NCI-H1417 (cell line): Measurements from ENCODE around the gene TBC1D22A.
"Not testable (repeated sequence)": the region's sequence is repeated elsewhere in the genome, so short reads cannot be mapped to it uniquely, and the experiment has no call there.

ENCODE experiments used
- DNase-seq, 3 experiments: peaks; one replicate each; lab custom pipeline; 2025; lab: John Stamatoyannopoulos, UW

Gene TBC1D22A

DNA sequence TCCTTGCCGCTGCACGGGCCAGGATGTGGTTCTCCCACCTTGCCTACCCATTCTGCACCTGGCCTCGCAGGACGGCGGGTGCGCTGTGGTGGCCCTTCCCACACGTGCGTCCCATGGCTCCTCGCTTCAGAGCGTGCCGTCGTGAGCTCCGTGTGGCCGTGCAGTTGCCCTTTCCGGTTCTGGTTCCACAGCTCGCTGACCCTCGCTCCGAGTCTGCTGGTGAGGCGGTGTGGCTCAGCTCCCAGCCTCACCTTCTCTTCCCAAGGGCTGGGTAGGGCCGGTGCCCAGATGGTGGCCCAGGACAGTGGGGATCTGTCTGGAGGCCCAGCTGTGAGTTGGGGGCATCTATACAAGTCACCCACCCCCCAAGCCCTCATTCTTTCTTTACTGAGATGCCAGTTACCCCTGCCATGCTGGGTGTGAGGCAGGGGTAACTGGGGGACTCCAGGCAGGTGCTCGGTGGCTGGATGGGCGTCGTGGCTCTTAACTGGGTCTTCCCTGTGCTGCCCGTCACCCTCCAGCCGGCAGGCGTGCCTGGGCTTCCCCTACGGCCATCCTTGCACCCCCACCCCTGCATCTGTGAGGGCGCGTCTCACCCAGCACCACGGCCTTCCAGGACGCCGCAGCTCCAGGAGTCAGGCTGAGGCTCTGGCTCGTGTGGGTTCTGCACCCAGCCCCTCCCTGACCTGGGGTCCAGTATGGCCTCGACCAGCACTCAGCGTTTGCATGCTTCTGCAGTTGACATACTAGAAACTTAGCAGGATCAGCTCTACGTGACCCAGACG lies 395.2 kb downstream of the TBC1D22A start:
- no peak for DNase-seq

DNA sequence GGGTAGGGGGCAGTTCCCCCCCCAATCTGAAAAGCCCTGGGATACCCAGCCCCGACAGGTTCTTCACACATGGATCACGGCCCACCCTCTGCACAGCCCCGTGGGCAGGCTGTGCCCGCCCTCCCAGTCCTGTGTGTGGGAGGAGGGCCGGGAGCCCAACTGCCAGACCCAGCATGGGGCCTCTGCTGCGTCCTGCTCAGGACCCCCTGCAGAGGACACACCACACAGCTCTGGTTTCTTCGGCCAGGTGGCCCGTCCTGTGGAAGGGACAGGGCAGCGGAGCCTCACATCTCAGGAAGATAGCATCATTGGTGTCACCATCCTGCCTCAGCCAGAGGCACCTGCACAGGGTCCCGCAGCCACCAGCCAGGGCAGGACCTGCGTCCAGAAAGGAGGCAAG lies 396.0 kb downstream of the TBC1D22A start:
- DNase-seq, result peak in 1 of 3 experiments; percentile 3

DNA sequence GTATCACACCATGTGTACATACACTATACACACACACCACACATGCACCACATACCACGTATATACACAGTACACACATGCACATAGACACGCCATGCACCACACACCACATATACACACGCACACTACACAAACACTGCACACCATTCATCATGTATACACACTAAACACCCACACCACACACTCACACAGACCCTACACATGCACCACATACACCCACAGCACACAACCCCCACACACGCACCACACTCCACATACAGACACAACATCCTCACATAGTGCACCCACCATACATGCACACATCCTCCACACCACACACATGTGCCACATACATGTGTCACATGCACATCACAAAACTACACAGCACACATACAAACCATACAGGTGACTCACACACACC lies 397.1 kb downstream of the TBC1D22A start:
- DNase-seq, result no peak

DNA sequence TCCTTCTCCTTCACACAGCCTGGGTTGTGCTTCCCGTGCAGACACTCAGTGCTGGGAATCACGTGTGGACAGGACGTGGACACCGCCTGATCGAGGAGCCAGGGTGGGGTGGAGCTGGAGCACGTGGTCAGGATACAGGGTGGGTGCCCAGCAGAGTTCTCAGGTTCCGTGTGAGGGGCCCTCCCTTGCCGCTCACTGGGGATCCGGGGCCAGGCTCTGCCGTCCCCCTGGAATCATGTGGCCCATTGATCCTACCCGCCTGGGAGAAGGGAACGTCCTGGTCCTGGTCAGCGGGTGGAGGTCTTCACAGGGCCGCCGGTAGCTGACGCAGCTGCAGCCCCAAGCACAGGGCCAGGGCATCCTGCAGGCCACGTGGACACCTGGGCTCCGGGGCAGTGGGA lies 397.7 kb downstream of the TBC1D22A start:
- DNase-seq, result no peak

DNA sequence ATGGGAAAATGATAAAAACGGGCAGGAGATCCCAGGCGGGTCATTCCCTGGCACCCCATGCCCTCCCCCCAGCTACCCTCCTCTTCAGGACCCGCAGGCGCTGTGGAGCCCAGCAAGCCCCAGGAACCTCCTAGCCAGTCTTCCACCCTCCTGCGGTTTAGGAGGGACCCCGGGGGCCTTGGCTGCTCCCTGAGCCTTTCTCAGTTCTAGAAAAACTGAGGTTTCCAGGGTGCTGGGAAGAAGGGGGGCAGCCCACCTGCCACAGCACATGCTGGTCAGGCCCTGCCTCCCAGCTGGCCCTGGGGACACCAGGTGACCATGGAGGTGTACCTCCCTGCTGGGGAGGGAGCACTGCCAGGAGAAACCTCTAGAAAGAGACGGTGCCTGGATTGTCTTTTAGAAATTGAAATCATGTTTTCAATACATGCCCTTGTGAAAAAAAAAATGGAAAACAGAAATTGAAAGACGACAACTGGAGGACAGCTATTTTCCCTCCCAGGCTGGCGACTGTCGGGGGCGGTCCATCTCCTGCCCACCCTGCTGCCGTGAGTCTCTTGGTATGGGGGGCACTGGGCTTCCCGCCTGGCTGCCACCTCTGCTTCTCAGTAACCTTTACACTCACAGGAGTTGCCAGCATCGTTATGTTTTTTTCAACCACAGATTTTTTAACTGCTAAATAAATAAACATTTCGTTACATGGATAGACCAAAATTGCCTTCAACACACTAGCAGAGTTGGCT lies 398.5 kb downstream of the TBC1D22A start:
- DNase-seq, result peak in 1 of 3 experiments; percentile 9

DNA sequence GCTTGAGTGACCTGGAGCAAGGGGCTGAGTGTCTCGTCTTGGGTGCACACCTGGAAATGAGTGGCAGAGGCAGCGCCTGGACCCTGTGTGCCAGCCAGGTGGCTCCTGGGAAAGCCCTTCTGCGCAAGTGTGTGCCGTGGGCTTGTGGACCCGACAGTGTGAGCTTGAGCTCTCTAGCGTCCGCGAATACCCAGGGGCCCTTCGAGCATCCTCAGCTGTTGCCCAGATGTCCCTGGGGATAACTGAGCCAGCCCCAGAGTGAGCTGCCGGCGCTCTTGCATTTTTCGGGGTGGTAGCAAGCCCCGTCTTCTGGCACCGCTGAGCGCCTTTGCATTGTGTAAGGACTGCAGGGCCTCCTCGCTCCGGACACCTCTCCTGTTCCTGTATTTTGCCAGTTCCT lies 399.2 kb downstream of the TBC1D22A start:
- peak in 2 of 3 experiments; percentile 5 to 31 for DNase-seq

DNA sequence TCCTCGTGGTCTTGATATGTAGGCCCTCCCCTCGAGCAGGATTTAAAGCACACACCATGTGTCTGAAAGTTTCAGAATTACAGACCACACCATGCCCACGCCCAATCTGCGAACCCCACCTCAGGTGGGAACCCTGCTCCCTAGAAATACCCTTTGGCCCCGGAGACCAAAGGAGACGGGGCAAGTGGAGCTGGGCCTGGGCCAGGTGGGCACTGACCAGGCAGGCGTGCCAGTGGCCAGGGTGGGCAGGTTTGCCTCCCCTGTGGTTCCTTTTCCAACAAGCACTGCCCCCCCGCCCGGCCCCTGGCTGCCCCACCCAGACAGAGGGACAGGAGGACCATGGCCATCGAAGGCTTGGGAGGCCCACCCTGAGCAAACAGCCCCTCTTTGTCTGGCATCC lies 400.4 kb downstream of the TBC1D22A start:
- DNase-seq, result no peak

DNA sequence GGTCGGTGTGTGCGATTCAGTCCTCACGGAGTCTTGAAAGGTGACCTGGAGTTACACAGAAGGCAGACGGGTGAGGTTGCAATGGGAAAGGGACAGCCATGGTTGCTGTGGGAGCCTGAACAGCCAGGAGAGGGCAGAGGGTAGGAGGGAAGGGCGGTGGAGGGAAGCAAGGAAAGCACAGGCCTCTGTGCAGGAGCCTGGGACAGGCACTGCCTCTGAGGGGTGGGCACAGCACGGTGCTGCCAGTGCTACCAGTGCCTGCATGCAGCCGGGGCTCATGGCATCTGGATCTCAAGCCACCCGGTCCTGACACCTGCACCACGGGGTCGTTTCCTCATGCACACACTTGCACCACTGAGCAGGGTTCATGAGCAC lies 401.0 kb downstream of the TBC1D22A start:
- DNase-seq, result no peak

DNA sequence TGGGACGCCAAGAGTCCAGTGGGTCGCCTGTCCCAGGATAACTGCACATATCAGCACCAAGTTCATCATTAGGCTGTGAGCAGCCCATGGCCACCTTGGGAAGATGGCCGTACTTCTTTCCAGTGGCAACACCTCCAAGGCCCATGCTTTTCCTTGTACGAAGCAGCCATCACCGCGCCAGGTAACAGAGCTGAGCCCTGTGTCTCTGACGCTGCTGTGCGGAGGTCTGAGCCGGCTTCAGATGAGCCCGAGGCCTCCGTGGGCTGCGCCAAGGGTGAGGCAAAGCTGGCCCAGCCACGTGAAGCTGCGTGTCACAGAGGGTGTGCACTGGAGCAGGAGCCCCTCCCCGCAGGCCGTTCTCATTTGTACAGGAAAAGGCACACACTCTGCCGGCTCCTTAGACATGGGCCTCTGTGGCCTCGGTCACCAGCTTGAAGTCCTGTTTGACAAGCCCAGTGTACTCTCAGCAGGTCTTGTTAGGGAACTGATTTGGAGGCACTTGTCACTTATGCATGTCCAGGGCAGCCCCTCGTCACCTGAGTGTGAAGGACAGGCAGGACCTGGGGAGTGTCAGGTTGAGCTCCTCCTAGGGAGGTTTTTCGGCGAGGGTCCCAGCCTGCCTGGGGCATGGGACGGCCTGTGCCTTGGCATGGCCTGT lies 401.5 kb downstream of the TBC1D22A start:
- DNase-seq, result no peak

DNA sequence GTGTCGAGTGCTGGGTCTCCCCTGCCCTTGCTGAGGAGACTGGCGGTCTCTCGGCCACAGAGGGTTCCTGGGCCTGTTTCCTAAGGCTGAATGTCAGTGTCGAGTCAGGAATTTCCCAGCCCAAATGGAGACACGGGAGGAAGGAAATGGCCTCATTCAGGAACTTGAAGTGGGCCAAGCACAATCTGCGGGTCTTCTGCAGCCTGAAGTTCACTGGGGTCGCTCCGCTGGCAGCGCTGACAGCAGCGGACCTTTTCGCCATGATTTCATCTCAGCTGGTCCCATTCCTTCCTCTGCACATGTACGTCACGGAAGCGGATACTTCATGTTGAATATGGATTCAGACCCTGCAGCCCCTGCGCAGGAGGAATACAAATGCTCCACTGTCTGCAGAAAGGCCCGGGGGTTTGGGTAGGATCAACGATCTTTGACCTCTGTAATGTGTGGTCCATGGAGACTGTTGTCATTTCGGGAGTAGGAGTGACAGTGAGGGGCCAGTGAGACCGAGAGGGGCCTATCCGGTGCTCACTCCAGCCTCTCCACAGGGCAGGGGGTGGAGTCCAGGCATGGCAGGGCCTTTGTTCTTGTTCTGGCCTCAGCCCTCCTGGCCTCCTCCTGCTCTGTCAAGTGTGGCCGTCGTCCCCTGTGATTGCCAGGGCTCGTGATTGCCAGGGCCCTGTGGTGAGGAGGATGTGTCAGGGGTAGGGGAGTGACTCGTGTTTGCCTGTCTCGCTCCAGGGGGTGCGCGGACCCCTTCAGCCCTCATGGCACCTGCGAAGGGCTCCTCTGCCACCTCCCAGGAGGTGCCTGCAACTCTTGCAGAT lies 402.3 kb downstream of the TBC1D22A start:
- peak in 1 of 3 experiments; percentile 18 for DNase-seq

DNA sequence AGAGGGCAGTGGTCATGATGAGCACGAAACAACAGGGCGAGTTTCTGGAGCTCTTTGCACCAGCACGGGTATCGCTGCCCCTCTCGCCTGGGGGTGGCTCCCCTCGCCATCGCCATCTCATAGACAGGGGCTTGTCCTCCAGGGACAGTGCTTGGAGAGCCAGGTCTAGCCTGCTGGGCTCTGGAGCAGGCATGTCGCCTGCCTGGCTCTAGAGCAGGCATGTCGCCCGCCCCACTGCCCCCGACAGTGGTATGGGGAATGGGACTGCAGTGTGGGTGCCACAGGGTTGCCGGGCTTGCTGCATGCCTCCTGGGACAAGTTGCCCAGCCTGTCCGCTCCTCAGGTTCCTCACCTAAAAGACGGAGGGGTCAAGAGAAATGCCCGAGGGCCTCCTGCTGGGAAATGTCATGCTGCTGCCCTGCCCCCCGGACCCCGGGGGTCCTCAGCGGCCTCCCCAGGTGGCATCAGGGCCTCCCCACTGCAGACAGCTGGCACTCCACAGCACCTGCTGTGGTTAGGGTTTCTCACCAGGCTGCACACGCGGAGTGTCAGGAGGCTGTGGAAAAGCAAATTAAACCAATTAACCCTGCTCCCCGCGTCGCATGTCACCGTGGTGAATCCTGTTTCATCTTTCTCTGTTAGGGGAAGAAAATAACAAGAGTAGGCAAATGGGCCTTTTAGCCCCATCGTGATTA lies 403.0 kb downstream of the TBC1D22A start:
- DNase-seq, result peak; percentile 21 to 85 (median 75)

DNA sequence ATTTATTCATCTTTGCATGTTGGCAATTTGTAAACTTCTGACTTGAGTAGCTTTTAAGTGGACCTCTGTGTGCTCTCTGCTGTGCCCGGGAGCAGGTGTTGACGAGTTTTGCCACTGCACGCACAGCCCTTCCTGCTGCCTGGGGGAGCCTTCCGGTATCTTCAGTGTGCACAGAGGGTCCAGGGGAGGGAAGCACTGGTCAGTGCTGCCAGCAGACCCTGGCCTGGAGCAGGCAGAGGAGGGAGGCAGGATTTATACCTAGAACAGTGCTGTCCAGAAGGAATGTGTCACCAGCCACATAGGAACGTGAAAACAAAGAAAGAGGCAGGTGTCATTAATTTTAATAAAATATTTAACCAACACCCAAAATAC lies 403.6 kb downstream of the TBC1D22A start:
- DNase-seq, result peak in 1 of 3 experiments; percentile 75

DNA sequence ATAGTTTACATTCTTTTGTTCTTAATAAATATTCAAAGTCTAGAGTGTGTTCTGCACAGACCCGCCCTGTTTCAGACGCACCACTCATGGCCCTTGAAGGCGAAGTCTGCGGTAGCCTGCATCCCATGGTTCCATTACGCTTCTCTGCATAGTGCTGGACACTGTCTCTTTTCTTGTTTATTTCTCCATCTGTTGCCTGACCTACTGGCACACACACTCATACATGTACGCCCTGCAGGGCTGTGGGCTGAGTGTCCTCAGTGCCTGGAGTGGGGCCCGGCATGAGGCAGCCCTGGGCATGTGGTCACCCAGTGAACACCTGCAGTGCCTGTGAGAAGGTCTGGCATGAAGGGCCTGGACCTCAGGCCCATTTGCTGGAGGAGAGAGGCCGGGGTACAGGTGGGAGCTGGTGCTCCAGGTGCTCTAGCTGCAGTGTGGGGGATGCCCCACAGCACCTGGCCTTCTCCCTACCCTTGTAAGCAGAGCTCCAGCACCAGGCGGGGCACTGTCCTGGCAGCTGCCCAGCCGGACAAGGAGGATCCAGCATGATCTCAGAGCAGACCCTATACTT lies 404.1 kb downstream of the TBC1D22A start:
- DNase-seq, result peak in 2 of 3 experiments; percentile 11 to 40

DNA sequence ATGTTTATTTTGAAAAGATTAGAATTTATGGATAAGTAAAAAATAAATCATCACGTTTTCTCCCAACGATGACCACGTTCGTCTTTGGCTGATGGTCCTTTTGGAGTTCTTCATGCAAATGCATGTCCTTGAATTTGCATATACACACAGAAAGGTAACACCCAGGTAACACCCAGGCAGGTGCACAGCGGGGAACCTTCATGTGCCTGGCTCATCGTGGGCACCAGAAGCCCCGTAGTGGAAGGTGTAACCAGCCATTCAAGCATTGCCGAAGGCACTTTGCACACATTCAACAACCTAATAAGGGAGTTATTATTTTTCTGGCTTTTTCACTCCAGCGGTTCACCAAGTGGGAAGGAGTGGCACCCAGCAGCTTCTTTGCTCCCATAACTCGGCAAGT lies 404.6 kb downstream of the TBC1D22A start:
- peak in 1 of 3 experiments; percentile 7 for DNase-seq

DNA sequence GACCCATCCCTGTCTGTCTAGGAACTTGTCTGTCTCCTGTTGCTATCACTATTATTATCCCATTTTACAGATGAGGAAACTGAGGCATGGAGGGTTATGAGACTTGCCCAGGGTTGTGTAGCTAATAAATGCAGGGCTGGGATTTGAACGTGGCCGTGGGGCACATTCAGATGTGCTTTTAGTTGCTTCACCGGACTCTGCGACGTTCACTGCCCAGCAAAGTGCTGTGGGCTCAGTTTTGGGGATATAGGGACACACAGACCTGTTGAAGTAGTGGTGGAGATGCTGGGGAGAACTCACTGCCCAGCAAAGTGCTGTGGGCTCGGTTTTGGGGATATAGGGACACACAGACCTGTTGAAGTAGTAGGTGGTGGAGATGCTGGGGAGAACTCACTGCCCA lies 405.5 kb downstream of the TBC1D22A start:
- DNase-seq, result not testable (repeated sequence)

DNA sequence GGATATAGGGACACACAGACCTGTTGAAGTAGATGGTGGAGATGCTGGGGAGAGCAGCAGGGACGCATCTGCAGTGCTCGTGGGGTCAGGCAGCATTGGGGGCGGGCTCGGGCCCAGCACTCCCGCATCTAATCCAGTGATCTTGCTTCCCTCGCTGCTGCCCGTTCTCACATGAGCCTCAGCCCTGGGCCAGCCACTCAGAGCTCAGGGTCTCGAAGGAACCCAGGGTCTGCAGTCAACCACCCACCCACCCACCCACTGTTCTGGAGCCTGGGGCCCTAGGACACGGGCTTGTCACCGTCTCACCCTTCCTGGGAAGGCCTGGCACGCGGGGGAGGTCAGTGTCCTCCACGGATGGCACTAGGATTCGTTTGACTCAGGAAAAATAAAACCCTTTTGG lies 406.0 kb downstream of the TBC1D22A start:
- DNase-seq, result no peak

DNA sequence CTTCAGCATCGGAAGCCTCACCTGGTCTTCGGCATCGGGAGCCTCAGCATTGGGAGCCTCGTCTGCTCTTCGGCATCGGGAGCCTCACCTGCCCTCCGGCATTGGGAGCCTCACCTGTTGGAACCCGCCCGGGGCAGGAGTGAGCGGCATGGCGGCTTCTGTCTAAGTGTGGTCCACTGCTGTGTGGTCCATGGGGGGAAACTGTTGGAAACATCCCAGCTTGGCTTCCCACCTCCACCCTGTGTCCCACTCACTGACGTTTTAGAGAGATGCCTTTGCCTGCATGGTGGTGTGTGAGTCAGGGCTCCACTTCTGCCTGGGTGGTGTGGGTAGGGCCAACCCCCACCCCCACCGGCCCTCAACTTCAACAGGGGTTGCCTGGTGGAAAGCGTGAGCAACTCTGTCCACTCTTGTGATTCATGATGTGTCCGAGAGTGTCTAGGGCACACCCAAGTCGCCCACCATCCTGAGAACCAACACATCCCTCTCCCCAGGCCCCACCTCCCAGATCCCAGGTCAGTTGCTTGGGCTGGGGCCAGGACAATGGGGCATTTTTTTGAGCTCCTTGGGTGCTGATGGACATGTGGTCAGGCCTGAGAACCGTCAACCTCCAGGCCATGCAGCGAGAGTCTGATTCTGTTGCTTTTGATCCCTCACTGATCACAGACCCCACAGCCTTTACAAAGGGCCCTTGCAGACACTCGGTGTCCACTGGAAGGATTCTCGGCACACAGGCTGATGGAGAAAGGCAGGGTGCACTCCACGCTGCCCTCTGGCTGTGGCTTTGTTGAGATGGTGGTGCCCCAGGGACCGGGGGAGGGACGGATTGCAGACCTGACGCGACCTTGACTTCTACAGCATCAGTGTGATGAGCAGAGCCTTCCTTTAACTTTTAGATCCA lies 406.7 kb downstream of the TBC1D22A start:
- no peak for DNase-seq

DNA sequence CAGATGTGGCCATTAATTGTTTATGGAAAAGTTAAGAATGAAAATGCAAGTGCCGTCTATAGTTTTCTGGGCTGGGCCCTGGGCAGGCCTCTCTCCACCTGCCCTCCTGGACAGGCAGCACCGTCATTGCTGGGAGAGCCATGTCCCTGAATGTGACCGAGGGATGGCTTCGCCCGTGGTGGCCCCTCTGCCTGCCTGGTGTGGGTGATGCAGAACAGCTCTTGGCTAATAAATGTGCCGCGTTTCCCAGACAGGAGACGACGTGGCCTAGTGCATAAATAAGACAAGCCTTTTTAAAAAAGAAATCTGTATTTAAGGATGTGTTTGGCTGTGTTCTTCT lies 407.3 kb downstream of the TBC1D22A start:
- no peak for DNase-seq

DNA sequence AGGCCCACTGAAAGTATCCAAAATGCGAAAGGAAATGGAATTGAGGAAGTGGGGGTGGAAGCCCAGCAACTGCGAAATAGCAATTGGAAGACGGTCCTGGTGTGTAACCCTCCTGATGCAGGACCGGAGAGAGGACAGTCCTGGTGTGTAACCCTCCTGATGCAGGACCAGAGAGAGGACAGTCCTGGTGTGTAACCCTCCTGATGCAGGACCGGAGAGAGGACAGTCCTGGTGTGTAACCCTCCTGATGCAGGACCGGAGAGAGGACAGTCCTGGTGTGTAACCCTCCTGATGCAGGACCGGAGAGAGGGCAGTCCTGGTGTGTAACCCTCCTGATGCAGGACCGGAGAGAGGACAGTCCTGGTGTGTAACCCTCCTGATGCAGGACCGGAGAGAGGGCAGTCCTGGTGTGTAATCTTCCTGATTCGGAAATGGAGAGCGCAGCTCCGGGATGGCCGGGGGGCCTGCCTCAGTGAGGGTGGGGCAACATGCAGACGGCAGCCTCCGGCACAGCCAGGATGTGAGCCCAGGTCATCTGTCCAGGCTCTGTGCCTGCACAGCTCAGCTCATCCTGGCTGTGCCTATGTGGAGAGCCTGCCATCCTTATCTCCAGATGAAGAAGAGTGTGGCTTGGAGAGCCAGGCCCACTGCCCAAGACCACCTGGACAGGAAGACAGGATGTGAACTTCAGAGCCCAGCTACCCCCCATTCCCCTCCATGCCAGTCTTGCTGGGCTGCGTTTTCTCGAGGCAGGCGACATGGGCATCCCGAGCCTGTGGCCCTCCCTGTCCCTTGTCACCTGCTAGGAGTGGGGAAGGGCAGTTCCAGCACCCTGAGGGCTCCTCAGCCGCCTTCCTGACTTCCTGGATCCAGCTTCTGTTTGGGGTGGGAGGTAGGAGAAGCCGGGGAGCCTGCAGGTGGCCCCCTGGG lies 408.3 kb downstream of the TBC1D22A start:
- not testable (repeated sequence) for DNase-seq
